Kidney epithelial cell (primary cell): ENCODE measurements around the gene NGF. TPM values are rescaled to one million over a fixed set of nuclear protein-coding genes. Genes with fewer than 3 reads are reported as not detected.

Experiments used
- DNase-seq: peaks from one replicate; pipeline ENCODE4 v3.0.0-alpha.2; 2010; ENCODE audit warnings: low read depth
- H3K27me3 ChIP-seq: 2 replicates; pipeline ENCODE4 v1.6.0; 2011; ENCODE audit warnings: low read length; ENCODE audit not compliant: control insufficient read depth, insufficient read depth
- H3K36me3 ChIP-seq: 2 replicates; pipeline ENCODE4 v1.5.1; 2011; ENCODE audit warnings: low read length; ENCODE audit not compliant: control insufficient read depth, insufficient read depth
- H3K4me3 ChIP-seq: 2 replicates; pipeline ENCODE4 v1.5.1; 2011; ENCODE audit warnings: low read depth, mild to moderate bottlenecking, control low read depth, low read length
- total RNA-seq: library from RNA; depleted of rRNA; stranded (reverse); fragments of >200 nt; gene quantifications from 2 replicates; pipeline ENCODE4 v1.2.3, GENCODE V29; 2015
- TF ChIP-seq, protein P1 (sequence below): IDR thresholded peaks from 2 replicates; pipeline ENCODE4 v1.5.1; 2011; ENCODE audit warnings: mild to moderate bottlenecking, moderate library complexity, low read length, control low read depth, inconsistent platforms; ENCODE audit not compliant: insufficient read depth, poor library complexity, severe bottlenecking

NGF gene
- total RNA-seq, 1 donor from 2014 or later = 2.9 TPM

DNA sequence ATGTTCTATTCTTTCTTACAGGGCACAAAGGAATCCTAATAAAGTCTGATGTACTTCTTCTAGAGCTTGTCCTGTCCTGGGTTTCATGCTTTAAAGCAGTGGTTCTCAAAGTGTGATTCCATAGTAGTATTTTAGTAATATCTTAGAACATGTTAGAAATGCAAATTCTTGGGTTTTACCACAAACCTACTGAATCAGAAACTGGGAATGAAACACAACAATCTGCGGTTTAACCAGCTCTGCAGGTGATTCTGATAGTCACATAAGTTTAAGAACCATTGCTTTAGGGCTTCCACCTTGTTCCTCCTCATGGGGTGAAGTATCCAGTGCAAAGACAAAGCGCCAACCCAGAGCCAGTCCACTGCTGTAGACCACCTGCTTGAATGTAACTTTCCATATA is 41.1 kb downstream of the NGF start:
- no peaks in the 10 kb centered on the region for H3K27me3 ChIP-seq
- H3K4me3 ChIP-seq = no peak overlapping the region
- TF ChIP-seq, protein P1, sequence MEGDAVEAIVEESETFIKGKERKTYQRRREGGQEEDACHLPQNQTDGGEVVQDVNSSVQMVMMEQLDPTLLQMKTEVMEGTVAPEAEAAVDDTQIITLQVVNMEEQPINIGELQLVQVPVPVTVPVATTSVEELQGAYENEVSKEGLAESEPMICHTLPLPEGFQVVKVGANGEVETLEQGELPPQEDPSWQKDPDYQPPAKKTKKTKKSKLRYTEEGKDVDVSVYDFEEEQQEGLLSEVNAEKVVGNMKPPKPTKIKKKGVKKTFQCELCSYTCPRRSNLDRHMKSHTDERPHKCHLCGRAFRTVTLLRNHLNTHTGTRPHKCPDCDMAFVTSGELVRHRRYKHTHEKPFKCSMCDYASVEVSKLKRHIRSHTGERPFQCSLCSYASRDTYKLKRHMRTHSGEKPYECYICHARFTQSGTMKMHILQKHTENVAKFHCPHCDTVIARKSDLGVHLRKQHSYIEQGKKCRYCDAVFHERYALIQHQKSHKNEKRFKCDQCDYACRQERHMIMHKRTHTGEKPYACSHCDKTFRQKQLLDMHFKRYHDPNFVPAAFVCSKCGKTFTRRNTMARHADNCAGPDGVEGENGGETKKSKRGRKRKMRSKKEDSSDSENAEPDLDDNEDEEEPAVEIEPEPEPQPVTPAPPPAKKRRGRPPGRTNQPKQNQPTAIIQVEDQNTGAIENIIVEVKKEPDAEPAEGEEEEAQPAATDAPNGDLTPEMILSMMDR = no peak
- no peak for DNase-seq
- no peaks in the 10 kb centered on the region for H3K36me3 ChIP-seq

- Histone ChIP-seq H3K4me3 (no peak overlapping the region), H3K36me3 (no peaks in the 10 kb centered on the region), H3K27me3 (no peaks in the 10 kb centered on the region)
- DNase-seq = no peak
- TF ChIP-seq, protein P1 = no peak
Measured at GRCh38 chr1:115295904-115296696, 41.9 kb downstream of the NGF start.

DNA sequence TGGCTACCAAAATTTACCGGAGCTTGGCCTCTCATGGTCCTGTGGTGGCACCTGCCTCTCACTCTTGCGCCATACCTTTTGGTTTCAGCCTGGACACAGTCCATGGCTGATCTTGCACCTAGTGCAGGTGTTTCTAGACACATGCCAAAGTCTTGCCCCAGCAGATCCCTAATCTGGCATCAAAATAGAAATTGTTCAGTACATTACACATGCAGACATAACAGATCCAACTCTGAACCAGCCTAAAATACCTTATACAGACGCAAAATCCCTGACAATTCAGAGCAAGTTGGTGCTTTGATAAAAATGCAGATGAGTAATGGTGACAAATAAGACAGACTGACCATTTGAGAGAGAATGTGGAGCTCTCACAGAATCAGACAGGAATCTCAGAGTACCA is 44.1 kb downstream of the NGF start:
- no peak overlapping the region for H3K4me3 ChIP-seq
- DNase-seq = no peak
- TF ChIP-seq, protein P1 = no peak

DNA sequence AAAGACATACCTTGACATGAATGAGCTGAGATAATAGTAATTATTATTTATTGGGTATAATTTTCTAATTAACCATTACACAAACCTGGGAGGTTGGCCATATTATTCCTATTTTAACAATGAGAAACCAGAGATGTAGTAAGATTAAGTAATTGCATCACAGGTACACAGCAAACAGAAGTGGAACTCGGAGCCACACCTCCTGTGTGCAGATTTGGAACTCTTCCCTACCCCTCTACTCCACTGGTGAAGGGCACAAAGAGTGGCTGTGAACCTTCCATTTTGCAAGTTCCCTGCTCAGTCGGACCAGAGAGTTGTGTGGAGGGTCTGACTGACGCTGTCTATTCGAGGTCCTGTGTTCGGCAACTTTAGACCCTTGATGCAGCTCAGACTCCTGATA is 45.0 kb downstream of the NGF start:
- TF ChIP-seq, protein P1 = no peak
- Histone ChIP-seq H3K36me3 (no peaks in the 10 kb centered on the region), H3K4me3 (no peak overlapping the region), H3K27me3 (no peaks in the 10 kb centered on the region)
- DNase-seq = no peak

More for the DNA sequence above, 44.1 kb downstream of the NGF start:
- Histone ChIP-seq H3K27me3 (no peaks in the 10 kb centered on the region), H3K36me3 (no peaks in the 10 kb centered on the region)

DNA sequence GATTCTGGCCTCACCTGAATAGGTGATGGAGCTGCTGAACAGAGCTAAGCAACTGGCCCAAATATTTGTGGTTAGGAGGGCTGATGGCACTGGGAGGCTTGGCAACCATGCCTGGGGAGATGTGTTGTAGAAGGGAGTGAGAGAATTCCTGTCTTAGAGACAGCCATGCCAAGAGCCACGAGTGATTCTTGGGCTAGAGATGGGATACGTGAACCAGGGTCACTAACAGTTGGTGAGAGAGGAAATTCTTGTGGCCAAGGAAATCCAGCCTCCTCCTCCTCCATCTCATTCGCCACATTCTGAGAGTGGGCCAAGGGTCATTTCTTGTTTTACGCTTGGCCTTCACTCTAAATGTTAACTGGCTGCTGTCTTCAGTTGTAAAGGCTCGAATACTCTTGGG is 46.3 kb downstream of the NGF start:
- TF ChIP-seq, protein P1 = no peak
- no peaks in the 10 kb centered on the region for H3K27me3 ChIP-seq
- H3K36me3 ChIP-seq = no peaks in the 10 kb centered on the region
- DNase-seq = no peak
- no peak overlapping the region for H3K4me3 ChIP-seq

DNA sequence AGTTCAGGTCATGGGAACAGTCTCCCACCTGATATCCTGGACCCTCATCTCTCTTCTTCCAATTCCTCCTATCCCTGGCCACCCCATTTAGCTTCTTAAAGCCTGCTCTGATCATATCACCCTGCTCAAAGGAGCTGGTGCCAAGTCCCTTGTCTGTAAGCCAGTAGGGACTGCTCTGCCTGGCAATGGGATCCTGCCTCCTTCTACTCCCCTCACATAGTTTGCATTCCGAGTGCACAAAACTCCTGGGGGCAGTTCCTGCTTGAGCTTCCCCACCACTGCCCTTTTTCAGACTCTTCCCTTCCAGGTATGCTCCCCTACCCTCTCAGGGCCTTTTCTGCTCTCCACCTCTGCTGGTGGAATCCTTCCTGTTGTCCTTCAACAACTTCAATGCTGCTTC is 48.1 kb downstream of the NGF start:
- Histone ChIP-seq H3K4me3 (no peak overlapping the region), H3K36me3 (no peaks in the 10 kb centered on the region), H3K27me3 (no peaks in the 10 kb centered on the region)
- DNase-seq = no peak
- TF ChIP-seq, protein P1 = no peak
